ENCODE data around the gene ISOC1.

Gene ISOC1

GRCh38 chr5:129124608-129125007, 30.1 kb downstream of the ISOC1 start:
- TF ChIP-seq FOXP2 (optimal IDR thresholded peaks at IDR 0.05; ENCODE audit: control extremely low read depth, extremely low read length, insufficient read depth) (no peak), EZH2 (IDR thresholded peaks at IDR 0.05) (no peak), POLR2AphosphoS5 (IDR thresholded peaks at IDR 0.05; ENCODE audit: borderline replicate concordance, low read depth, low read length) (no peak)
- Histone ChIP-seq H3K9ac (ENCODE audit: insufficient read length) (no peak overlapping the region), H3K27ac (no peak overlapping the region), H3K36me3 (ENCODE audit: insufficient read depth, low read length) (no peaks in the 10 kb centered on the region), H3K4me3 (no peak overlapping the region), H3K9me3 (ENCODE audit: low read depth, low read length) (no peaks in the 10 kb centered on the region)
- no peak for DNase-seq (ENCODE audit: low read depth, low spot score)

GRCh38 chr5:129125819-129126218, 31.3 kb downstream of the ISOC1 start:
- no peak overlapping the region for H3K27ac ChIP-seq
- H3K4me3 ChIP-seq, result no peak overlapping the region
- no peak for TF ChIP-seq FOXP2 (optimal IDR thresholded peaks at IDR 0.05; ENCODE audit: control extremely low read depth, extremely low read length, insufficient read depth)
- TF ChIP-seq EZH2 (IDR thresholded peaks at IDR 0.05), result no peak
- no peak for TF ChIP-seq POLR2AphosphoS5 (IDR thresholded peaks at IDR 0.05; ENCODE audit: borderline replicate concordance, low read depth, low read length)
- no peaks in the 10 kb centered on the region for H3K36me3 ChIP-seq (ENCODE audit: insufficient read depth, low read length)
- no peak for DNase-seq (ENCODE audit: low read depth, low spot score)
- H3K9me3 ChIP-seq (ENCODE audit: low read depth, low read length), result no peaks in the 10 kb centered on the region
- no peak overlapping the region for H3K9ac ChIP-seq (ENCODE audit: insufficient read length)

- Histone ChIP-seq H3K4me3 (no peak overlapping the region), H3K36me3 (ENCODE audit: insufficient read depth, low read length) (no peaks in the 10 kb centered on the region), H3K27ac (no peak overlapping the region), H3K9ac (ENCODE audit: insufficient read length) (no peak overlapping the region), H3K9me3 (ENCODE audit: low read depth, low read length) (no peaks in the 10 kb centered on the region)
- no peak for DNase-seq (ENCODE audit: low read depth, low spot score)
- no peak for TF ChIP-seq POLR2AphosphoS5 (IDR thresholded peaks at IDR 0.05; ENCODE audit: borderline replicate concordance, low read depth, low read length)
Measured at GRCh38 chr5:129133553-129133952, 39.0 kb downstream of the ISOC1 start.

- no peak for DNase-seq (ENCODE audit: low read depth, low spot score)
- Histone ChIP-seq H3K9ac (ENCODE audit: insufficient read length) (no peak overlapping the region), H3K9me3 (ENCODE audit: low read depth, low read length) (no peaks in the 10 kb centered on the region), H3K27ac (no peak overlapping the region), H3K36me3 (ENCODE audit: insufficient read depth, low read length) (no peaks in the 10 kb centered on the region), H3K4me3 (no peak overlapping the region)
- TF ChIP-seq FOXP2 (optimal IDR thresholded peaks at IDR 0.05; ENCODE audit: control extremely low read depth, extremely low read length, insufficient read depth), result no peak
- TF ChIP-seq POLR2AphosphoS5 (IDR thresholded peaks at IDR 0.05; ENCODE audit: borderline replicate concordance, low read depth, low read length), result no peak
- no peak for TF ChIP-seq EZH2 (IDR thresholded peaks at IDR 0.05)
Measured at GRCh38 chr5:129135633-129136032, 41.1 kb downstream of the ISOC1 start.

GRCh38 chr5:129137637-129138036, 43.1 kb downstream of the ISOC1 start:
- no peak overlapping the region for H3K27ac ChIP-seq
- H3K36me3 ChIP-seq (ENCODE audit: insufficient read depth, low read length), result no peaks in the 10 kb centered on the region
- H3K9ac ChIP-seq (ENCODE audit: insufficient read length), result no peak overlapping the region
- no peak for DNase-seq (ENCODE audit: low read depth, low spot score)
- H3K4me3 ChIP-seq, result no peak overlapping the region
- H3K9me3 ChIP-seq (ENCODE audit: low read depth, low read length), result no peaks in the 10 kb centered on the region
- TF ChIP-seq EZH2 (IDR thresholded peaks at IDR 0.05) (no peak), FOXP2 (optimal IDR thresholded peaks at IDR 0.05; ENCODE audit: control extremely low read depth, extremely low read length, insufficient read depth) (no peak), POLR2AphosphoS5 (IDR thresholded peaks at IDR 0.05; ENCODE audit: borderline replicate concordance, low read depth, low read length) (no peak)

GRCh38 chr5:129141078-129141477, 46.5 kb downstream of the ISOC1 start:
- H3K9me3 ChIP-seq (ENCODE audit: low read depth, low read length), result no peaks in the 10 kb centered on the region
- no peak overlapping the region for H3K4me3 ChIP-seq
- TF ChIP-seq EZH2 (IDR thresholded peaks at IDR 0.05), result no peak
- TF ChIP-seq POLR2AphosphoS5 (IDR thresholded peaks at IDR 0.05; ENCODE audit: borderline replicate concordance, low read depth, low read length), result no peak
- no peak for TF ChIP-seq FOXP2 (optimal IDR thresholded peaks at IDR 0.05; ENCODE audit: control extremely low read depth, extremely low read length, insufficient read depth)
- no peak for DNase-seq (ENCODE audit: low read depth, low spot score)
- no peak overlapping the region for H3K9ac ChIP-seq (ENCODE audit: insufficient read length)
- no peak overlapping the region for H3K27ac ChIP-seq
- no peaks in the 10 kb centered on the region for H3K36me3 ChIP-seq (ENCODE audit: insufficient read depth, low read length)

- Histone ChIP-seq H3K9ac (ENCODE audit: insufficient read length) (no peak overlapping the region), H3K36me3 (ENCODE audit: insufficient read depth, low read length) (no peaks in the 10 kb centered on the region), H3K9me3 (ENCODE audit: low read depth, low read length) (no peaks in the 10 kb centered on the region), H3K27ac (no peak overlapping the region), H3K4me3 (no peak overlapping the region)
- DNase-seq (ENCODE audit: low read depth, low spot score), result no peak
- no peak for TF ChIP-seq FOXP2 (optimal IDR thresholded peaks at IDR 0.05; ENCODE audit: control extremely low read depth, extremely low read length, insufficient read depth)
- TF ChIP-seq POLR2AphosphoS5 (IDR thresholded peaks at IDR 0.05; ENCODE audit: borderline replicate concordance, low read depth, low read length), result no peak
- no peak for TF ChIP-seq EZH2 (IDR thresholded peaks at IDR 0.05)
Measured at GRCh38 chr5:129141696-129142095, 47.1 kb downstream of the ISOC1 start.

- Histone ChIP-seq H3K27ac (no peak overlapping the region), H3K9me3 (ENCODE audit: low read depth, low read length) (no peaks in the 10 kb centered on the region), H3K9ac (ENCODE audit: insufficient read length) (no peak overlapping the region), H3K36me3 (ENCODE audit: insufficient read depth, low read length) (no peaks in the 10 kb centered on the region), H3K4me3 (no peak overlapping the region)
- DNase-seq (ENCODE audit: low read depth, low spot score), result no peak
- TF ChIP-seq EZH2 (IDR thresholded peaks at IDR 0.05), result no peak
- no peak for TF ChIP-seq POLR2AphosphoS5 (IDR thresholded peaks at IDR 0.05; ENCODE audit: borderline replicate concordance, low read depth, low read length)
- TF ChIP-seq FOXP2 (optimal IDR thresholded peaks at IDR 0.05; ENCODE audit: control extremely low read depth, extremely low read length, insufficient read depth), result no peak
Measured at GRCh38 chr5:129155876-129156275, 61.3 kb downstream of the ISOC1 start.

GRCh38 chr5:129161830-129162229, 67.3 kb downstream of the ISOC1 start:
- Histone ChIP-seq H3K27ac (no peak overlapping the region), H3K9me3 (ENCODE audit: low read depth, low read length) (no peaks in the 10 kb centered on the region), H3K9ac (ENCODE audit: insufficient read length) (no peak overlapping the region), H3K4me3 (no peak overlapping the region), H3K36me3 (ENCODE audit: insufficient read depth, low read length) (no peaks in the 10 kb centered on the region)
- TF ChIP-seq FOXP2 (optimal IDR thresholded peaks at IDR 0.05; ENCODE audit: control extremely low read depth, extremely low read length, insufficient read depth), result no peak
- TF ChIP-seq EZH2 (IDR thresholded peaks at IDR 0.05), result no peak
- TF ChIP-seq POLR2AphosphoS5 (IDR thresholded peaks at IDR 0.05; ENCODE audit: borderline replicate concordance, low read depth, low read length), result no peak
- no peak for DNase-seq (ENCODE audit: low read depth, low spot score)

All from SK-N-MC (cell line).